HCEC 1CT (cell line): ENCODE measurements around the gene SAMD15.
"Not testable (repeated sequence)": the region's sequence is repeated elsewhere in the genome, so short reads cannot be mapped to it uniquely, and the experiment has no call there.

Experiments used
- DNase-seq: peaks from one replicate; pipeline ENCODE4 v3.0.0-alpha.2; 2017

Gene SAMD15

DNA sequence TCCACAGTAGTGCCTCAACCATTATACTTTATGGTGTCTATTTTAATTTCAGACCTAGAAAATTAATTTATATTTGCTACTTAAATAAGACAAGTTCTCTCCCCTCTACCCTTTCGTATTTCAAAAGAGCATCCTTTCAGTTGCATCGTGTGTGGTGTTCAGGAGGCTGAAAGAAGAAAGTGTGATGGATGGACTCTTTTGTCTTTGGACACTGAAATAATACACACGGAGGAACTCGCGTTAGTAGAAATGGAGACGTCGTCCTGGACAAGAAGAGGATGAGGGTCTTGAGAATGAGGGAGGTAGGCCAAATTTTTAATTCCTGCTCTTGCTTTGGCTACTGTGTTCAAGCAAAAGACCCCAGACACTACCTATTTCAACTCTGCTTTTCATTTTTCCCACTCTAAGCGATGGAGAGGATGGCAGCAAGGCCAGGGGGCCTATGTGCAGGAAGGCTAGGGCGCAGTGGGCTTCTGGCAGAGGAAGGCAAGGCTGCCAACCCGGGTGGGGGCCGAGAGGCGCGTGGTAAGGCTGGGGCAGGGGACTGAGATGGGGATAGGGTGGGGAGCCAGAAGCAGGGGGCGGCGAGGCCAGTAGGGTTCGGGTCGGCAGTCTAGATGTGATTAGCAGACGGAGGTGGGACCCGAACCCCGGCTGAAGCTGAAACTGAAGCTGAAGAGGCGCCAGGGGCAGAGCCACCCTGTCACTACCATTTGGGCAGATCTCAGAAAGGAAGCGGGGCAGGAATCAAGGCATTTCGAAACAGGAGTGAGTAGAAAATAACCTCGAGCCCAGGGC, 1.0 kb upstream of the SAMD15 start:
- DNase-seq: peak; percentile 21

DNA sequence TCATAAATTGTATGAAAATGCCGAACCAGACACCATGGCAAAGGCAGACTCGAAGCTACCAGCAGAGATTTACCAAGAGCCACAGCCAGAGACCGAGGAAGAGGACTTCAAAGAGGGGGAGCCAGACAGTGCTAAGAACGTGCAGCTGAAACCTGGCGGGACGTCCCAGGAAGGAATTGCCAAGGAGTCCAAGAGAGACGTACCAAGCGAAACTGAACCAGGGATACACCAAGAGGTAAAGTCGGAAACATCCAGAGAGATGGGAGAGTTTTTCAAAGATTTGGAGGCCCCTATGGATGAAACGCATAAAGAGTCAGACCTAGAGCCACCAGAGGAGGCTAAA, 294 bp downstream of the SAMD15 start:
- no peak for DNase-seq

DNA sequence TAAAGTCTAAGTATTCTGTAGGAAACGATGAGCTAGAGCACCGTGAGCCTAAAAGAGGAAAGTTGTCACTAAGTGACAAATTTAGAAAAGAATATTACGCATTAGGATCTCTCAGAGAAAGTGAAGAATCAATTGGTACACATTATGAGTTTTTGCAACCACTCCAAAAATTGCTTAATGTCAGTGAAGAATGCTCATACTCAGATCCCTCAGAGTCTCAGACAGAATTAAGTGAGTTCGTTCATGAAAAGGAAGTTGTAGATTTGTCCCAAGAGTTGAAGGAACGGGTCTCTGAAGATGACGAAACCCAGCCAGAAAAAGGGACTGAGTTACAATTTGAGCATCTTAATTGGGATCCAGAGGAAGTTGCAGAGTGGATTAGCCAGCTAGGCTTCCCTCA, 1.5 kb downstream of the SAMD15 start:
- no peak for DNase-seq

DNA sequence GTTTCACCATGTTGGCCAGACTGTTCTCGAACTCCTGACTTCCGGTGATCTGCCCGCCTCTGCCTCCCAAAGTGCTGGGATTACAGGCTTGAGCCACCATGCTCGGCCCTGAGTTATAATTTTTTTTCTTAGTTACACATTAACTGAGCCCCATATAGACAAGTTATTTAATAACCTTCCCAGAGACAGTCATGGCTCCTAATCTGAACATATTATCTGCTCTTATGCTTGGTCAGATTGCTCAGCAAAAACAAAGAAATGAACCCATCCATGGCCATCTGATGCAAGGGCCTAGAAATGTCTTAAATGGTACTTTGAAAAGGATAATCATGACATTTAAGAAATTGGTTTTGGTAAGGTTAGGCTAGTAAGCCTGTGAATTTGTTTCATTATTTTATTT, 13.0 kb downstream of the SAMD15 start:
- no peak for DNase-seq

DNA sequence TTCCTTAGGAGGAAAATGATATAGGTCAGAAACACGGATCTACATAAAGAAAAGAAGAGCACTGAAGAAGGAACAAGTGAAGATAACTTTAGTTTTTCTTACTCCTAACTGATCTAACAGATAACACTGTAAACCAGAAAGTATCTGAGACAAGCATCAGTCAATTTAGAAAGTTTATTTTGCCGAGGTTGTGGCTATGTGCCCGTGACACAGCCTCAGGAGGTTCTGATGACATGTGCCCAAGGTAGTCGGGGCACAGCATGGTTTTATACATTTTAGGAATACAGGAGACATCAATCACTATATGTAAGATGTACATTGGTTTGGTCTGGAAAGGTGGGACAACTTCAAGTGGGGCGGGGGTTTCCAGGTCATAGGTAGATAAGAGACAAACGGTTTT, 23.0 kb downstream of the SAMD15 start:
- no peak for DNase-seq

DNA sequence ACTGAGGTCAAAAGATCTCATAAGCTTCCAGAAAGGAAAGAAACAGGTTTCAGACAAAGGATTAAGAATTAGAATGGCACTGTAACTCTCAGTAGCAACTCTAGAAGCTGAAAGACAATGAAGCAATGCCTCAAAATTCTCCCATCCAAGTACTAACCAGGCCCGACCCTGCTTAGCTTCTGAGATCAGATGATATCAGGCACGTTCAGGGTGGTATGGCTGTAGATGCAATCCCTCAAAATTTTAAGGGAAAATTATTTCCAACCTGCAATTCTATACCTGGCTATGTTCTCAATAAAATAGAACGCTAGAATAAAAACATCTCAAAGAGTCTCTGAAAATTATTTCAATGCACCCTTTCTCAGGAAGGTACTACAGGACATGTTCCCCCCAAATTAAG, 26.6 kb downstream of the SAMD15 start:
- no peak for DNase-seq

DNA sequence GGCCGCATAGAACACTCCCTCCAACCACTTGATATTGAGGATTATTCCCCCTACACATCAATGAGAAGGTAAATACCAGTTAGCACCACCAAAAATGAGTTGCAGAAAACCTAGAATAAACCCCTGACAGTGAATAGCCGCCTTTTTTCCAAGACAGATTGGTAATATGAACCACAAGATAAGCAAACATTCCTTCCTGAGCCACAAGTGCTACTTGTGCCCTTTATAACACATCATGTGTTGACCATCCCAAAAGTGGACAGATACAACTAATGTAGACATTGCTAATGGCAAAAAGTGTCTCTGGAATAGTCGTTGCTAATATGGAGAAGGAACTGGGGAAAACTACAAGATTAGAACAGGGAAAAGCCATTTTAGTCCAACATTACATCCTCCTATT, 28.9 kb downstream of the SAMD15 start:
- DNase-seq: no peak

DNA sequence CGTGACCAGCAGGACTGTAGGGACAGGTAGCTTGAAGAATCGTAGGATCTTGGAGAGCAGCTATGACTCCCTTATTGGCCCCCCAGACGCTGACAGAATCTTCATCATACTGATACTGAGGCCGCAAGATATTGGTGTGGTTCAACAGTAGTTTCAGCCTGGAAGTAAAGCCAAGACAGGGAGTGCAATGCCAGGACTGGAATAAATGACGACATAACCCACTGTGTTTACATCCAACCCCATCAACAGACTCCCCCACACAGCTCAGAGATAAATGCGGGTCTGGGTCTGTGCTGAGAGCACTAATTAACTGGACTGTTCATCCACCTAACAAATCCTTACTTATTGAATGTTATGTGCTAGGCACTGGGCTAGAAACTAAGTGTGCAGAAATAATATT, 29.5 kb downstream of the SAMD15 start:
- no peak for DNase-seq

DNA sequence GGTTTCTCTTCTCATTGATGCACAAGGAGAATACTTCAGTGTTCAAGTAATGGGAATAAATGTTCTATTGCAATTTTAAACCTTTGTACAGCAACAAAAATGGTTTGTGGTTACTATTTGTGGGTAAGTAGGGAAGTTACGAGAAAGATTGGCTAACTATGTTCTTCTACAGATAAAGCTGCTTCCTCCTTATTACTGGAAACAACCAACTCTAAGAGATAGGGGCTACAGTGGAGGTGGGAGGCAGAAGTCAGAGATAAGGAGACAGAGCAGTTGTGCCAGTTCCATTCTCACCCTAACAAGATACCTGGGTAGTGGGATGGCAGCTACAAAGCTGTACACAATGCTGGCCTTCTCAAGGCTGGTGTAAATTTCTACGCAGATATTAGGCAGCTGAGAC, 30.0 kb downstream of the SAMD15 start:
- DNase-seq: no peak

DNA sequence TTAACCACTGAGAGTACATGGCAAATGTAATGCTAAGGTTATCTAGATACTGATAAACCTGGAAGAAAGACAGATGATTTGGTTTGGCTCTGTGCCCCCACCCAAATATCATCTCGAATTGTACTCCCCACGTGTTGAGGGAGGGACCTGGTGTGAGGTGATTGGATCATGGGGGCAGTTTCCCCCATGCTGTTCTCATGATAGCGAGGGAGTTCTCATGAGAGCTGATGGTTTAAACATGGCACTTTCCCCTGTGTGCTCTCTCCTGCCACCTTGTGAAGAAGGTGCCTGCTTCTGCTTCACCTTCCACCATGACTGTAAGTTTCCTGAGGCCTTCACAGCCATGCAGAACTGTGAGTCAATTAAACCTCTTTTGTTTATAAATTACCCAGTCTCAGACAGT, 32.0 kb downstream of the SAMD15 start:
- no peak for DNase-seq

DNA sequence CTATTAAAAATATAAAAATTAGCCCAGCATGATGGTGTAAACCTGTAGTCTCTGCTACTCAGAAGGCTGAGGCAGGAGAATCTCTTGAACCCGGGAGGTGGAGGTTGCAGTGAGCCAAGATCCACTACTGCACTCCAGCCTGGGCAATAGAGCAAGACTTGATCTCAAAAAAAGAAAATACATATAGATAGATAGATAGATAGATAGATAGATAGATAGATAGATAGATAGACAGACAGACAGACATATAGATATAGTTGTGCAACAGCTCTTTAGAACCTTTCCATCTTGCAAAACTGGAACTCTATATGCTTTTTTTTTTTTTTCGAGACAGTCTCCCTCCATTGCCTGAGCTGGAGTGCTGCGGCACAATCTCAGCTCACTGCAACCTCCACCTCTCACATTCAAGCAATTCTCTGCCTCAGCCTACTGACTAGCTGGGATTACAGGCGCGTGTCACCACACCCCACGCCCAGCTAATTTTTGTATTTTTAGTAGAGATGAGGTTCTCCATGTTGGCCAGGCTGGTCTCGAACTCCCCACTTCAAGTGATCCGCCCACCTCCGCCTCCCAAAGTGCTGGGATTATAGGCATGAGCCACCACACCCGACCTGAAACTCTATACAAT, 38.3 kb downstream of the SAMD15 start:
- not testable (repeated sequence) for DNase-seq

DNA sequence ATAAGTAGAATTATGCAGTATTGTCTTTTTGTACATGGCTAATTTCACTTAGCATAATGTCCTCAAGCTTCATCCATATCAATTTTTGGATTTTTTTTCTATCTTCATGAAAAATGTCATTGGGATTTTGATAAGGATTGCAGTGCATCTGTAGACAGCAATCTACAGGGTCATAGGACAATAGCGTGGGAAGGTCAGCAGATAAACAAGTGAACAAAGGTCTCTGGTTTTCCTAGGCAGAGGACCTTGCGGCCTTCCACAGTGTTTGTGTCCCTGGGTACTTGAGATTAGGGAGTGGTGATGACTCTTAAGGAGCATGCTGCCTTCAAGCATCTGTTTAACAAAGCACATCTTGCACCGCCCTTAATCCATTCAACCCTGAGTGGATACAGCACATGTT, 38.9 kb downstream of the SAMD15 start:
- DNase-seq: not testable (repeated sequence)

DNA sequence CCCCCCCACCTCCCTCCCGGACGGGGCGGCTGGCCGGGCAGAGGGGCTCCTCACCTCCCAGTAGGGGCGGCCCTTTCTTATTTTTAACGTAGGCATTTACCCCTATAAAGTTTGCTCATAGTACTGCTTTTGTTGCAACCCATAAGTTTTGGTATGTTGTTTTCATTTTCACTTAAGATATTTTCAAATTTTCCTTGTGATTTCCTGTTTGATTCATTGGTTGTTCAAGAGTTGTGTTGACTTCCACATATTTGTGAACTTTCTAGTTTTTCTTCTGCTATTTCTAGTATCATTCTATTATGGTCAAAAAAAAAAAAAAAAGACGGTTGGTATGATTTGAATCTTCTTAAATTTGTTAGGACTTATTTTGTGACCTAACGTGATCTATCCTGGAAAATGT, 39.7 kb downstream of the SAMD15 start:
- DNase-seq: no peak

DNA sequence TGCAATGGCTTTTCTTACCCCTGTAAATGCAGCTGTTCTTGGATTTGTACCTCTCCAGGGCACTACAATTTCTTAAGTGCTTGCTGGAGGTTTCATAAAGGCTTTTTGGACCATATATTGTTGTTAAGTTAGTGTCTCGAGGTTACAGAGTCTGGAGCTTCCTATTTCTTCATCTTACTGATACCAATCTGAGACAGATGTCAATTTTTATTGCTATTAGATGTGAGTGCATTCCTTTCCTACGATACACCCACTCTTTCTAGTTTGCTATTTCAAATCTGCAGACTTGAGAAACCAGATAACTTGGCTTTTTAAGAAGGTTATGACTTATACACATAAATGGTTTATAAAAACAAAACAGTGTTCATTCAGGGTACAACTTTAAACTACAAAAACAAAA, 44.0 kb downstream of the SAMD15 start:
- DNase-seq: peak; percentile 51

DNA sequence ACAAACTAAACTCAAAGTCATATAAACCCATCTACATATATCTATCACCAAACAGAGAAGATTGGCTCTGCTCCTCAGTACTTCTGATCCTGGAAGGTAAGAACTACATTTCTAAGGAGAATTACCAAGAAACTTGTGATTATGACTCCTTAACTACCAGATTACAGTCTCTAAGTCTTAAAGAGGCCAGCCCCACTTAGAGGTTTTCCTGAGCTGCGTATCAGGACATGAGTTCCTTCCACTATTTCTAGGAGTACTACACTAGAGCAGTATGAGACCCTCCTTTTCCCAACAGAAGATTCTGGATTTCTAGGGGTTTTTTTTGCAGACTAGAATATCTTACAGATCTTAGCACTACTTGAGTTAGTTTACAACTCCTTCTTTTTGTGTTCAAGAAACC, 46.2 kb downstream of the SAMD15 start, which contains the start of gene NOXRED1:
NOXRED1 (minus strand) TSS at position 101 of the 400 bp plus-strand sequence. CDS start 634 bp downstream, outside the sequence.
- no peak for DNase-seq

DNA sequence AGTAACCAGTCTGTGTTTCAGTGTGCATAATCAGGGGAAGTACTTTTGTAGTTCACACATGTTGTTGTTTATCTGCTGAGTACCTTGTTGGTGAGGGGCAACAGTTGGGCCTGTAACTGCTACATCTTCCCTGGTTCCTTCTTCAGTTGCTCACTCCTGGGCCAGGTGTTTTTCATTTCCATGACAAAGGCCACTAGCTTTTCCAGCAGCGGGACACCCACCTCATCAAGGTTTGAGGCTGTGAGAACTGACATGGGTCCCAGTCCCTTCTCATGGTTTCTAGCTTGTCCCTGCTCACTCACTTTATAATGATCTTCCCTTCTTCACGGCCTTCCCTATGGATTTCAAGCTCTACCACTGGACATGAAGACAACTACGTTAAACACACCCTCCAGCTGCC, 47.7 kb downstream of the SAMD15 start:
- DNase-seq: no peak

DNA sequence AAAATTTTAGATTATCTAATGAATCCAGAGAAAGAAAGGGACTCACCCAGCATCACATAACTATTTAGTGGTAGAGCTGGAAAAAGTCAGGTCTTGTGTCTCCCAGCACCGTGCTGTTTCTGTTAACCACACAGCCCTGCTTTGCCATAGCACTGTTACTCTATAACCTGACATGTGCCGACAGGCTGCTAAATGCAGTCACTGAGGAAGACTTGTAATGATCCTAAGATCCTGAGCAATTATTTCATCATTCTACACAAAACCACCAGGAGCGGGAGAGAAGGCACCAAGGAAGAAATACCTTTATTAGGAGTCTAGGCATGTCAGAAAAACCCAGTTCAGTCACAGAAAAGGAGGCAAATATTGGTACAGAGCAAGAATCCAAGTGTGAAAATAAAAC, 49.2 kb downstream of the SAMD15 start:
- DNase-seq: no peak

DNA sequence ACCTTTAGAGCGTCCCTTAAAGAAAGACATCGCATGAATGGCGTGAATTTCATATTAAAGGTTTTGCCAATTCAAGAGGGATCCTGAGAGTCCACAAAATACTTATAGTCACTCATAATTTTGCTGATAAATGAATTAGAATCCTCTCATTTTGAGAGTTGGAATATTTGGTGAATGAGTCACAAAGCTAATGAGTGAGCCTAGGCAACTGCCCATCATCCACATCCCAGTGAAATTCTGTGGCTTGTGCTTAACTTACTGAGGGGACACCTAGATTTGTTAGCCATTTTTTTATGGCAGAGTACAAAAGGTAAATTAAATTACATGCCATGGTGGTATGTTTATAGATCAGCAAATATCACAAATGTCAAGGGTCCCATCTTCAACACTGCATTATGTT, 58.9 kb downstream of the SAMD15 start:
- peak; percentile 13 for DNase-seq

DNA sequence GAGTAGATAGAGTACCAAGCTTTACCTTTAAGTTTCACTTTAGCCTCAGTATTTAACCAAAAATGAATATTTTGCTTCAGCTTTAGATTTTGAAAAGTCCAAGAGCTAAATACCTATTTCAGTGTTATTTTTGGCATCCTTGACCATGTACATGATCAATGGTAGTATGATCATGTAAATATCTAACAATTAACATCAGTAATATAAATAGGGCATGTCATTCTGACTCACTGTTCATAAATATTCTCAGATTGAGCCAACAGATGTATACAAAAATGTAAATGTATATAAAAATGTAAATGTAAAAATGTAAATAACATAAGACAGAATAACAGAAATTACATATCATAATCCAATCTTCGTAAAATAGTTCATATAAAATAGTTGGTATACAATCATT, 61.4 kb downstream of the SAMD15 start:
- DNase-seq: no peak

DNA sequence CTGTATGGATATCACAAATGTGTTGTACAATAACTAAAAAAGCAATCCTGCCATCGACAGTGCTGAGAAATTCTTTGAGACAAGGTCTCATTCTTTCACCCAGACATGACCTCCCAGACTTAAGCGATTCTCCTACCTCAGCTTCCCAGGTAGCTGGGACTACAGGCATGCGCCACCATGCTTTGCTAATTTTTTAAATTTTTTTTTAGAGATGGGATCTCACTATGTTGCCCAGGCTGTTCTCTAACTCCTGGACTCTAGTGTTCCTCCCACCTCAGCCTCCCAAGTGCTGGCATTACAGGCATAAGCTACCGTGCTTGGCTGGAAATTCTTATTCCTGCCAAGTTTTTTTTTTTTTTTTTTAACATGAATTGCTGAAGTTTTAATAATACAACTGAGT, 62.7 kb downstream of the SAMD15 start:
- DNase-seq: no peak
